CD4-positive, alpha-beta T cell treated with Interleukin-6 at 100 ng/mL for 8 hours (primary cell): Measurements from ENCODE around the gene SRSF9.
A peak's percentile ranks its signal among the peaks of the same experiment; 100 is the strongest.
"Not testable (repeated sequence)": the region's sequence is repeated elsewhere in the genome, so short reads cannot be mapped to it uniquely, and the experiment has no call there.

Source experiments
- DNase-seq: peaks from one replicate; pipeline ENCODE4 v3.0.0-alpha.2; 2020; ENCODE audit warnings: mixed read lengths, low spot score

SRSF9 gene

GRCh38 chr12:120447992-120448391 is 21.6 kb downstream of the SRSF9 start:
- DNase-seq = no peak

GRCh38 chr12:120446844-120447178 is 22.7 kb downstream of the SRSF9 start:
- not testable (repeated sequence) for DNase-seq

- DNase-seq = peak; percentile 76
Observed at GRCh38 chr12:120445911-120446843, 23.4 kb downstream of the SRSF9 start, which contains the start of the genes GATC and TRIAP1. GATC (plus strand) TSS chr12:120446444; CDS start chr12:120446481, 37 bp downstream. TRIAP1 (minus strand) TSS chr12:120446384; CDS start chr12:120446372, 12 bp downstream.

- DNase-seq = no peak
Observed at GRCh38 chr12:120444676-120445075, 24.9 kb downstream of the SRSF9 start.

GRCh38 chr12:120439646-120440247 is 29.8 kb downstream of the SRSF9 start:
- peak; percentile 82 for DNase-seq

GRCh38 chr12:120438495-120439198 is 30.9 kb downstream of the SRSF9 start:
- no peak for DNase-seq

- peak; percentile 99 for DNase-seq
Observed at GRCh38 chr12:120437735-120438494, 31.6 kb downstream of the SRSF9 start, which contains the start of gene COX6A1. COX6A1 (plus strand) TSS chr12:120438113; CDS start chr12:120438127, 14 bp downstream.

- no peak for DNase-seq
Observed at GRCh38 chr12:120432772-120433525, 36.6 kb downstream of the SRSF9 start.

GRCh38 chr12:120429368-120429767 is 40.2 kb downstream of the SRSF9 start:
- no peak for DNase-seq

- DNase-seq = no peak
Observed at GRCh38 chr12:120428597-120429229, 40.8 kb downstream of the SRSF9 start.

- no peak for DNase-seq
Observed at GRCh38 chr12:120425797-120426196, 43.8 kb downstream of the SRSF9 start.

GRCh38 chr12:120422892-120423456 is 46.6 kb downstream of the SRSF9 start:
- DNase-seq = no peak

GRCh38 chr12:120421701-120422100 is 47.8 kb downstream of the SRSF9 start:
- no peak for DNase-seq

GRCh38 chr12:120417917-120418580 is 51.5 kb downstream of the SRSF9 start:
- no peak for DNase-seq

GRCh38 chr12:120416490-120417216 is 52.9 kb downstream of the SRSF9 start:
- no peak for DNase-seq

- DNase-seq = no peak
Observed at GRCh38 chr12:120413901-120414695, 55.5 kb downstream of the SRSF9 start.

- no peak for DNase-seq
Observed at GRCh38 chr12:120412421-120412820, 57.1 kb downstream of the SRSF9 start.
